Mesodermal cell (in vitro differentiated cells): Measurements from ENCODE around the gene GDF15.

Source experiments
- H3K27ac ChIP-seq: 2 replicates; pipeline ENCODE4 v1.7.0; 2013; ENCODE audit warnings: mild to moderate bottlenecking, low read depth, low read length, moderate library complexity; ENCODE audit not compliant: severe bottlenecking
- H3K36me3 ChIP-seq: 2 replicates; pipeline ENCODE4 v1.7.1; 2013; ENCODE audit warnings: mild to moderate bottlenecking, low read length, moderate library complexity; ENCODE audit not compliant: control insufficient read depth, insufficient read depth
- H3K4me1 ChIP-seq: one replicate; pipeline ENCODE4 v1.7.1; 2013; ENCODE audit warnings: mild to moderate bottlenecking, low read length; ENCODE audit not compliant: insufficient read depth, control insufficient read depth, poor library complexity, severe bottlenecking
- H3K4me3 ChIP-seq: 2 replicates; pipeline ENCODE4 v1.7.0; 2013; ENCODE audit warnings: low read length, control low read depth, mild to moderate bottlenecking; ENCODE audit not compliant: insufficient read depth, poor library complexity, severe bottlenecking; ENCODE audit errors: extremely low read depth
- H3K9me3 ChIP-seq: 2 replicates; pipeline ENCODE4 v1.7.1; 2013; ENCODE audit warnings: mild to moderate bottlenecking, low read length, moderate library complexity; ENCODE audit not compliant: control insufficient read depth
- WGBS, 2 experiments: methylation state at CpG; one replicate each; pipeline ENCODE4 v1.1.5; 2013; ENCODE audit warnings: missing lambda C conversion rate in 2 of 2; ENCODE audit not compliant: insufficient coverage in 2 of 2; 5-methylcytosine and 5-hydroxymethylcytosine counted together

Gene GDF15

GRCh38 chr19:18434411-18435175 lies 48.6 kb downstream of the GDF15 start:
- Histone ChIP-seq H3K4me3 (no peak overlapping the region), H3K36me3 (peaks cover 28% of the 10 kb centered on the region), H3K4me1 (peaks cover 46% of the 10 kb centered on the region), H3K9me3 (no peaks in the 10 kb centered on the region), H3K27ac (no peak overlapping the region)
- 90 to 93% methylated on average over 15 of the region's 21 CpGs for WGBS, 2 experiments

GRCh38 chr19:18435178-18435841 lies 49.4 kb downstream of the GDF15 start:
- Histone ChIP-seq H3K4me1 (peaks cover 49% of the 10 kb centered on the region), H3K27ac (no peak overlapping the region), H3K36me3 (peaks cover 28% of the 10 kb centered on the region), H3K4me3 (no peak overlapping the region), H3K9me3 (no peaks in the 10 kb centered on the region)
- 96 to 97% methylated on average over 49 of the region's 49 CpGs for WGBS, 2 experiments

- Histone ChIP-seq H3K9me3 (no peaks in the 10 kb centered on the region), H3K4me3 (peak overlapping the region; percentile 60), H3K27ac (no peak overlapping the region), H3K36me3 (peaks cover 25% of the 10 kb centered on the region), H3K4me1 (peaks cover 50% of the 10 kb centered on the region)
- 95 to 96% methylated on average over 34 to 46 of the region's 46 CpGs for WGBS, 2 experiments
Measured at GRCh38 chr19:18435842-18436670, 50.1 kb downstream of the GDF15 start.

GRCh38 chr19:18436671-18437490 lies 50.9 kb downstream of the GDF15 start:
- 39 to 44% methylated on average over 43 to 54 of the region's 67 CpGs for WGBS, 2 experiments
- no peak overlapping the region for H3K27ac ChIP-seq
- H3K4me1 ChIP-seq: peaks cover 50% of the 10 kb centered on the region
- peak overlapping the region; percentile 60 for H3K4me3 ChIP-seq
- H3K9me3 ChIP-seq: no peaks in the 10 kb centered on the region
- peaks cover 25% of the 10 kb centered on the region for H3K36me3 ChIP-seq

- Histone ChIP-seq H3K36me3 (peaks cover 25% of the 10 kb centered on the region), H3K9me3 (no peaks in the 10 kb centered on the region), H3K4me1 (peaks cover 50% of the 10 kb centered on the region), H3K4me3 (peak within 1 kb of the TSS; percentile 60), H3K27ac (peak within 1 kb of the TSS; percentile 97)
- 0 to 1% methylated on average over 64 to 72 of the region's 99 CpGs for WGBS, 2 experiments
Measured at GRCh38 chr19:18437491-18438330, 51.8 kb downstream of the GDF15 start, which contains the start of gene ISYNA1. Gene ISYNA1 (minus strand): TSS chr19:18438133. CDS start chr19:18437979, 154 bp downstream.

- Histone ChIP-seq H3K4me3 (peak overlapping the region; percentile 60), H3K36me3 (peaks cover 33% of the 10 kb centered on the region), H3K4me1 (peaks cover 44% of the 10 kb centered on the region), H3K9me3 (no peaks in the 10 kb centered on the region), H3K27ac (peak overlapping the region; percentile 97)
- 16 to 18% methylated on average over 19 to 22 of the region's 24 CpGs for WGBS, 2 experiments
Measured at GRCh38 chr19:18438331-18439024, 52.5 kb downstream of the GDF15 start.
